CD4-positive, alpha-beta T cell treated with Interleukin-12 subunit alpha and Interleukin-12 subunit beta, for 1 hour (primary cell): ENCODE data around the gene TP73.

Experiments used
- DNase-seq: peaks from one replicate; pipeline ENCODE4 v3.0.0-alpha.2; 2020

TP73 gene

GRCh38 chr1:3691421-3692204 lies 39.3 kb downstream of the TP73 start:
- DNase-seq: no peak

- no peak for DNase-seq
Measured at GRCh38 chr1:3692598-3692997, 40.3 kb downstream of the TP73 start.

GRCh38 chr1:3693321-3693720 lies 41.0 kb downstream of the TP73 start:
- DNase-seq: no peak

- DNase-seq: peak; percentile 11
Measured at GRCh38 chr1:3695326-3696217, 43.3 kb downstream of the TP73 start.

GRCh38 chr1:3696689-3697088 lies 44.4 kb downstream of the TP73 start:
- no peak for DNase-seq

GRCh38 chr1:3697104-3697503 lies 44.8 kb downstream of the TP73 start:
- no peak for DNase-seq

GRCh38 chr1:3697810-3698209 lies 45.5 kb downstream of the TP73 start:
- no peak for DNase-seq

GRCh38 chr1:3698660-3699408 lies 46.5 kb downstream of the TP73 start:
- no peak for DNase-seq

GRCh38 chr1:3699596-3699995 lies 47.3 kb downstream of the TP73 start:
- no peak for DNase-seq

- DNase-seq: no peak
Measured at GRCh38 chr1:3700631-3701030, 48.3 kb downstream of the TP73 start.

GRCh38 chr1:3702528-3702927 lies 50.2 kb downstream of the TP73 start:
- no peak for DNase-seq

- DNase-seq: no peak
Measured at GRCh38 chr1:3702990-3703728, 50.8 kb downstream of the TP73 start.

- no peak for DNase-seq
Measured at GRCh38 chr1:3703786-3704371, 51.6 kb downstream of the TP73 start.

GRCh38 chr1:3705341-3705950 lies 53.1 kb downstream of the TP73 start:
- no peak for DNase-seq

GRCh38 chr1:3706651-3707297 lies 54.5 kb downstream of the TP73 start:
- no peak for DNase-seq

- no peak for DNase-seq
Measured at GRCh38 chr1:3707298-3707938, 55.1 kb downstream of the TP73 start.

- DNase-seq: no peak
Measured at GRCh38 chr1:3707939-3708328, 55.6 kb downstream of the TP73 start.

GRCh38 chr1:3708791-3709190 lies 56.5 kb downstream of the TP73 start:
- DNase-seq: no peak

GRCh38 chr1:3710251-3710650 lies 57.9 kb downstream of the TP73 start:
- DNase-seq: no peak

GRCh38 chr1:3711381-3711779 lies 59.1 kb downstream of the TP73 start:
- DNase-seq: no peak
